Measurements from ENCODE around the gene RAI14.
"Not testable (repeated sequence)": the region's sequence is repeated elsewhere in the genome, so short reads cannot be mapped to it uniquely, and the experiment has no call there.

RAI14 gene

GRCh38 chr5:34750206-34750605 lies 94.1 kb downstream of the RAI14 start:
- H2AK5ac ChIP-seq (ENCODE audit: low read length, severe bottlenecking) = peak overlapping the region; percentile 77
- no peak overlapping the region for H3K4me3 ChIP-seq (ENCODE audit: insufficient read depth in 1 of 2, low read depth in 1 of 2, low read length in 2 of 2)
- no peak overlapping the region for H2BK15ac ChIP-seq (ENCODE audit: low read depth, poor library complexity, severe bottlenecking)
- no peak overlapping the region for H2BK5ac ChIP-seq (ENCODE audit: low read depth, low read length, poor library complexity, severe bottlenecking)
- WGBS = 71% methylated on average over 7 of the region's 8 CpGs
- peak overlapping the region; percentile 89 for H2BK120ac ChIP-seq (ENCODE audit: low read depth, low read length)
- peak overlapping the region; percentile 30 for H4K8ac ChIP-seq (ENCODE audit: low read length)
- H3K9me3 ChIP-seq (ENCODE audit: control insufficient read depth, low read length) = no peaks in the 10 kb centered on the region
- H3K18ac ChIP-seq (ENCODE audit: low read depth in 1 of 2, low read length in 2 of 2) = peak overlapping the region in 1 of 2 experiments; percentile 19
- no peaks in the 10 kb centered on the region for H3K27me3 ChIP-seq (ENCODE audit: control insufficient read depth in 1 of 2, insufficient read depth in 1 of 2, low read length in 2 of 2)
- DNase-seq = no peak
- no peak overlapping the region for H3K14ac ChIP-seq (ENCODE audit: low read length in 2 of 2)
- H3K79me1 ChIP-seq (replicated peaks; ENCODE audit: low read length, poor library complexity, severe bottlenecking) = peaks cover 2% of the 10 kb centered on the region
- H3K36me3 ChIP-seq (ENCODE audit: control insufficient read depth in 1 of 2, insufficient read depth in 2 of 2, low read depth in 1 of 2, low read length in 2 of 2) = peaks cover 6 to 21% of the 10 kb centered on the region in 2 experiments
- H2BK12ac ChIP-seq (ENCODE audit: low read length in 2 of 2) = peak overlapping the region in 1 of 2 experiments; percentile 6
- no peak overlapping the region for H2AFZ ChIP-seq (ENCODE audit: low read depth, low read length)
- no peak overlapping the region for H4K91ac ChIP-seq (ENCODE audit: low read length)
- peaks cover 4% of the 10 kb centered on the region for H3K4me1 ChIP-seq (ENCODE audit: control insufficient read depth, insufficient read depth, low read depth, low read length)
- H3K4ac ChIP-seq (ENCODE audit: low read depth in 1 of 2, low read length in 2 of 2) = peak overlapping the region in 1 of 2 experiments; percentile 81
- peak overlapping the region; percentile 40 for H3K27ac ChIP-seq (ENCODE audit: low read length, poor library complexity, severe bottlenecking)
- H3K23ac ChIP-seq (ENCODE audit: low read length in 2 of 2) = peak overlapping the region in 1 of 2 experiments; percentile 37
- H3K4me2 ChIP-seq (ENCODE audit: low read length, poor library complexity, severe bottlenecking) = no peak overlapping the region
- H3K9ac ChIP-seq (ENCODE audit: low read length) = no peak overlapping the region

- Histone ChIP-seq H2BK12ac (ENCODE audit: low read length in 2 of 2) (peak overlapping the region in 1 of 2 experiments; percentile 10), H3K9me3 (ENCODE audit: control insufficient read depth, low read length) (no peaks in the 10 kb centered on the region), H2AFZ (ENCODE audit: low read depth, low read length) (no peak overlapping the region), H3K27ac (ENCODE audit: low read length, poor library complexity, severe bottlenecking) (no peak overlapping the region), H3K18ac (ENCODE audit: low read depth in 1 of 2, low read length in 2 of 2) (no peak overlapping the region), H3K4me1 (ENCODE audit: control insufficient read depth, insufficient read depth, low read depth, low read length) (peaks cover 13% of the 10 kb centered on the region), H2BK15ac (ENCODE audit: low read depth, poor library complexity, severe bottlenecking) (no peak overlapping the region), H3K4me3 (ENCODE audit: insufficient read depth in 1 of 2, low read depth in 1 of 2, low read length in 2 of 2) (no peak overlapping the region), H3K79me1 (replicated peaks; ENCODE audit: low read length, poor library complexity, severe bottlenecking) (peaks cover 2% of the 10 kb centered on the region), H2BK5ac (ENCODE audit: low read depth, low read length, poor library complexity, severe bottlenecking) (no peak overlapping the region), H3K4ac (ENCODE audit: low read depth in 1 of 2, low read length in 2 of 2) (peak overlapping the region in 1 of 2 experiments; percentile 24), H3K23ac (ENCODE audit: low read length in 2 of 2) (no peak overlapping the region), H3K9ac (ENCODE audit: low read length) (peak overlapping the region; percentile 10), H2BK120ac (ENCODE audit: low read depth, low read length) (no peak overlapping the region), H2AK5ac (ENCODE audit: low read length, severe bottlenecking) (peak overlapping the region; percentile 10), H4K91ac (ENCODE audit: low read length) (no peak overlapping the region), H3K27me3 (ENCODE audit: control insufficient read depth in 1 of 2, insufficient read depth in 1 of 2, low read length in 2 of 2) (no peaks in the 10 kb centered on the region), H3K36me3 (ENCODE audit: control insufficient read depth in 1 of 2, insufficient read depth in 2 of 2, low read depth in 1 of 2, low read length in 2 of 2) (peaks cover 9 to 26% of the 10 kb centered on the region in 2 experiments), H3K4me2 (ENCODE audit: low read length, poor library complexity, severe bottlenecking) (no peak overlapping the region), H3K14ac (ENCODE audit: low read length in 2 of 2) (no peak overlapping the region), H4K8ac (ENCODE audit: low read length) (no peak overlapping the region)
- no peak for DNase-seq
- WGBS = 86% methylated on average over 11 of the region's 15 CpGs
These were observed 95.9 kb downstream of the RAI14 start for GRCh38 chr5:34751807-34752736.

- not testable (repeated sequence) for H3K14ac ChIP-seq (ENCODE audit: low read length in 2 of 2); H3K79me1 ChIP-seq (replicated peaks; ENCODE audit: low read length, poor library complexity, severe bottlenecking); H2AK5ac ChIP-seq (ENCODE audit: low read length, severe bottlenecking); H2AFZ ChIP-seq (ENCODE audit: low read depth, low read length); H2BK120ac ChIP-seq (ENCODE audit: low read depth, low read length); H4K8ac ChIP-seq (ENCODE audit: low read length); H2BK5ac ChIP-seq (ENCODE audit: low read depth, low read length, poor library complexity, severe bottlenecking); H3K18ac ChIP-seq (ENCODE audit: low read depth in 1 of 2, low read length in 2 of 2); H3K4me2 ChIP-seq (ENCODE audit: low read length, poor library complexity, severe bottlenecking); DNase-seq; H3K27ac ChIP-seq (ENCODE audit: low read length, poor library complexity, severe bottlenecking); H2BK15ac ChIP-seq (ENCODE audit: low read depth, poor library complexity, severe bottlenecking); H3K9me3 ChIP-seq (ENCODE audit: control insufficient read depth, low read length); H2BK12ac ChIP-seq (ENCODE audit: low read length in 2 of 2); H4K91ac ChIP-seq (ENCODE audit: low read length); H3K4ac ChIP-seq (ENCODE audit: low read depth in 1 of 2, low read length in 2 of 2); H3K23ac ChIP-seq (ENCODE audit: low read length in 2 of 2); H3K9ac ChIP-seq (ENCODE audit: low read length); H3K27me3 ChIP-seq (ENCODE audit: control insufficient read depth in 1 of 2, insufficient read depth in 1 of 2, low read length in 2 of 2); H3K4me3 ChIP-seq (ENCODE audit: insufficient read depth in 1 of 2, low read depth in 1 of 2, low read length in 2 of 2)
- Histone ChIP-seq H3K4me1 (ENCODE audit: control insufficient read depth, insufficient read depth, low read depth, low read length) (peaks cover 14% of the 10 kb centered on the region), H3K36me3 (ENCODE audit: control insufficient read depth in 1 of 2, insufficient read depth in 2 of 2, low read depth in 1 of 2, low read length in 2 of 2) (peaks cover 9 to 31% of the 10 kb centered on the region in 2 experiments)
- WGBS = 79% methylated on average over 2 of the region's 2 CpGs
These were observed 97.1 kb downstream of the RAI14 start for GRCh38 chr5:34753236-34753635.

GRCh38 chr5:34755926-34756325 lies 99.8 kb downstream of the RAI14 start:
- Histone ChIP-seq H3K4me1 (ENCODE audit: control insufficient read depth, insufficient read depth, low read depth, low read length) (peaks cover 13% of the 10 kb centered on the region), H2AFZ (ENCODE audit: low read depth, low read length) (no peak overlapping the region), H3K27me3 (ENCODE audit: control insufficient read depth in 1 of 2, insufficient read depth in 1 of 2, low read length in 2 of 2) (no peaks in the 10 kb centered on the region), H2BK120ac (ENCODE audit: low read depth, low read length) (no peak overlapping the region), H3K23ac (ENCODE audit: low read length in 2 of 2) (no peak overlapping the region), H3K9ac (ENCODE audit: low read length) (no peak overlapping the region), H2BK15ac (ENCODE audit: low read depth, poor library complexity, severe bottlenecking) (no peak overlapping the region), H4K8ac (ENCODE audit: low read length) (no peak overlapping the region), H3K79me1 (replicated peaks; ENCODE audit: low read length, poor library complexity, severe bottlenecking) (peaks cover 4% of the 10 kb centered on the region), H3K9me3 (ENCODE audit: control insufficient read depth, low read length) (no peaks in the 10 kb centered on the region), H3K4me2 (ENCODE audit: low read length, poor library complexity, severe bottlenecking) (no peak overlapping the region), H2AK5ac (ENCODE audit: low read length, severe bottlenecking) (peak overlapping the region; percentile 50), H3K4me3 (ENCODE audit: insufficient read depth in 1 of 2, low read depth in 1 of 2, low read length in 2 of 2) (no peak overlapping the region), H4K91ac (ENCODE audit: low read length) (no peak overlapping the region), H3K18ac (ENCODE audit: low read depth in 1 of 2, low read length in 2 of 2) (no peak overlapping the region), H2BK12ac (ENCODE audit: low read length in 2 of 2) (no peak overlapping the region), H3K27ac (ENCODE audit: low read length, poor library complexity, severe bottlenecking) (peak overlapping the region; percentile 76), H2BK5ac (ENCODE audit: low read depth, low read length, poor library complexity, severe bottlenecking) (peak overlapping the region; percentile 61), H3K14ac (ENCODE audit: low read length in 2 of 2) (no peak overlapping the region), H3K36me3 (ENCODE audit: control insufficient read depth in 1 of 2, insufficient read depth in 2 of 2, low read depth in 1 of 2, low read length in 2 of 2) (peaks cover 26 to 51% of the 10 kb centered on the region in 2 experiments), H3K4ac (ENCODE audit: low read depth in 1 of 2, low read length in 2 of 2) (no peak overlapping the region)
- WGBS = 92% methylated on average over 3 of the region's 4 CpGs
- no peak for DNase-seq
